HEK293 (cell line): ENCODE data around the gene KLHL35.
A peak's percentile ranks its signal among the peaks of the same experiment; 100 is the strongest.

Experiments used
- CTCF ChIA-PET: fragments of 350-600 bp; formaldehyde crosslinking; extraction: SDS; loops from one replicate; lab custom pipeline; 2021; ENCODE audit warnings: antibody characterized with exemption; lab: Yijun Ruan, JAX
- POLR2A ChIA-PET: fragments of 300-600 bp; formaldehyde crosslinking; extraction: SDS; loops from one replicate; lab custom pipeline; 2020; ENCODE audit warnings: antibody characterized with exemption, inconsistent platforms; lab: Yijun Ruan, JAX
- H3K27ac ChIP-seq: fragments of 200-500 bp; sonication (Bioruptor generic); 2 replicates; pipeline ENCODE4 v1.5.1; 2014; ENCODE audit warnings: low read depth, low read length, control low read depth, inconsistent platforms; ENCODE audit errors: extremely low read depth
- H3K36me3 ChIP-seq, 2 experiments: fragments of 200-500 bp in 1 of 2; sonication (Bioruptor generic) in 1 of 2; 1 replicate in 1 of 2; 2 replicates in 1 of 2; pipeline ENCODE4 v1.5.1; 2014 to 2017; ENCODE audit warnings: inconsistent platforms in 2 of 2, low read length in 2 of 2; ENCODE audit not compliant: control insufficient read depth in 2 of 2, insufficient read depth in 1 of 2
- H3K4me1 ChIP-seq: fragments of 200-500 bp; sonication (Bioruptor generic); 2 replicates; pipeline ENCODE4 v1.5.1; 2014; ENCODE audit warnings: mild to moderate bottlenecking, low read length, inconsistent platforms; ENCODE audit not compliant: control insufficient read depth, insufficient read depth
- H3K4me3 ChIP-seq: 2 replicates; pipeline ENCODE4 v1.5.1; 2011; ENCODE audit warnings: low read depth, mild to moderate bottlenecking, control low read depth, low read length, moderate library complexity
- H3K9me3 ChIP-seq: fragments of 200-500 bp; sonication (Bioruptor generic); 2 replicates; pipeline ENCODE4 v1.5.1; 2014; ENCODE audit warnings: low read depth, low read length, inconsistent platforms; ENCODE audit not compliant: control insufficient read depth, insufficient read depth
- KLF9 ChIP-seq: fragments of 450-650 bp; formaldehyde crosslinking; IDR thresholded peaks from 2 replicates; pipeline ENCODE4 v1.5.1; 2016; ENCODE audit warnings: missing biosample characterization, missing genetic modification characterization, low read depth
- SCRT2 ChIP-seq: fragments of 450-650 bp; formaldehyde crosslinking; IDR thresholded peaks from 2 replicates; pipeline ENCODE4 v1.5.1; 2016; ENCODE audit warnings: missing biosample characterization, missing genetic modification characterization
- ZFHX2 ChIP-seq: fragments of 450-650 bp; formaldehyde crosslinking; conservative IDR thresholded peaks from 2 replicates; pipeline ENCODE4 v1.5.1; 2016; ENCODE audit warnings: missing biosample characterization, missing genetic modification characterization
- ZIC2 ChIP-seq: fragments of 450-650 bp; formaldehyde crosslinking; IDR thresholded peaks from 2 replicates; pipeline ENCODE4 v1.5.1; 2016; ENCODE audit warnings: missing biosample characterization, missing genetic modification characterization
- ZNF133 ChIP-seq: fragments of 450-650 bp; formaldehyde crosslinking; IDR thresholded peaks from 2 replicates; pipeline ENCODE4 v1.5.1; 2016; ENCODE audit warnings: missing biosample characterization, missing genetic modification characterization
- ZNF248 ChIP-seq: fragments of 450-650 bp; formaldehyde crosslinking; IDR thresholded peaks from 2 replicates; pipeline ENCODE4 v1.5.1; 2017; ENCODE audit warnings: missing biosample characterization, missing genetic modification characterization
- ZNF292 ChIP-seq: fragments of 450-650 bp; formaldehyde crosslinking; IDR thresholded peaks from 2 replicates; pipeline ENCODE4 v1.5.1; 2016; ENCODE audit warnings: low read depth, missing biosample characterization, missing genetic modification characterization, borderline replicate concordance
- ZNF513 ChIP-seq: fragments of 450-650 bp; IDR thresholded peaks from 2 replicates; pipeline ENCODE4 v1.5.1; 2018; ENCODE audit warnings: missing biosample characterization, missing genetic modification characterization
- ZNF624 ChIP-seq: fragments of 450-650 bp; formaldehyde crosslinking; IDR thresholded peaks from 2 replicates; pipeline ENCODE4 v1.5.1; 2017; ENCODE audit warnings: missing biosample characterization, missing genetic modification characterization
- ZNF768 ChIP-seq: fragments of 450-650 bp; formaldehyde crosslinking; IDR thresholded peaks from 2 replicates; pipeline ENCODE4 v1.5.1; 2018; ENCODE audit warnings: missing biosample characterization, mild to moderate bottlenecking, missing genetic modification characterization
- ZSCAN18 ChIP-seq: fragments of 450-650 bp; formaldehyde crosslinking; IDR thresholded peaks from 2 replicates; pipeline ENCODE4 v1.5.1; 2016; ENCODE audit warnings: missing biosample characterization, missing genetic modification characterization

The KLHL35 gene

GRCh38 chr11:75432911-75433321, at the start of gene KLHL35:
TSS of gene KLHL35 (minus strand) at chr11:75433203. CDS start at chr11:75430629, 2,574 bp downstream.
- Histone ChIP-seq H3K27ac (no peak within 1 kb of the TSS), H3K4me1 (no peaks in the 10 kb centered on the region), H3K36me3 (no peaks in the 10 kb centered on the region), H3K9me3 (no peaks in the 10 kb centered on the region), H3K4me3 (no peak within 1 kb of the TSS)
- CTCF ChIA-PET = interaction anchor here (0.6 to 3.5 kb wide), 3 partner anchors 13 to 279 kb away, joined by 6 to 20 read pairs (median 10); no protein-coding TSS in a partner anchor
- POLR2A ChIA-PET = no interaction called here
- TF ChIP-seq ZFHX2 (tag by site-specific recombination) = 0 out of 2 replicates have a peak, but pooled peaks have one; percentile 10
- no peak for TF ChIP-seq ZNF513 (tag by site-specific recombination)

GRCh38 chr11:75481922-75482606, 49.1 kb upstream of the KLHL35 start:
- Histone ChIP-seq H3K4me1 (no peaks in the 10 kb centered on the region), H3K4me3 (no peak overlapping the region), H3K9me3 (no peaks in the 10 kb centered on the region), H3K27ac (no peak overlapping the region), H3K36me3 (no peaks in the 10 kb centered on the region)
- ChIA-PET POLR2A (no interaction called here), CTCF (interaction anchor here (0.6 to 2.8 kb wide), 2 partner anchors 37 to 97 kb away, joined by 3 to 11 read pairs; no protein-coding TSS in a partner anchor)
- peak; percentile 55; the same call in 1 of the 2 replicates for TF ChIP-seq SCRT2
- no peak for TF ChIP-seq ZNF624 (tag by site-specific recombination)
- no peak for TF ChIP-seq ZNF292

GRCh38 chr11:75481223-75481921, 48.4 kb upstream of the KLHL35 start:
- TF ChIP-seq ZSCAN18 (tag by site-specific recombination) = no peak
- no peak for TF ChIP-seq ZNF248 (tag by site-specific recombination)
- 0 out of 2 replicates have a peak, but pooled peaks have one; percentile 15 for TF ChIP-seq ZIC2 (tag by site-specific recombination)
- no peak for TF ChIP-seq ZNF133 (tag by site-specific recombination)
- no peak overlapping the region for H3K4me3 ChIP-seq
- ChIA-PET POLR2A (no interaction called here), CTCF (interaction anchor here (0.6 to 2.8 kb wide), 2 partner anchors 36 to 97 kb away, joined by 3 to 11 read pairs; no protein-coding TSS in a partner anchor)
- H3K9me3 ChIP-seq = no peaks in the 10 kb centered on the region
- no peak overlapping the region for H3K27ac ChIP-seq
- no peaks in the 10 kb centered on the region for H3K36me3 ChIP-seq
- no peaks in the 10 kb centered on the region for H3K4me1 ChIP-seq

- TF ChIP-seq KLF9 (tag by site-specific recombination) (no peak), ZNF768 (tag by site-specific recombination) (0 out of 2 replicates have a peak, but pooled peaks have one; percentile 37)
- Histone ChIP-seq H3K27ac (no peak overlapping the region), H3K36me3 (no peaks in the 10 kb centered on the region), H3K9me3 (no peaks in the 10 kb centered on the region), H3K4me1 (no peaks in the 10 kb centered on the region), H3K4me3 (no peak overlapping the region)
- ChIA-PET CTCF (interaction anchor here (2.8 kb wide), 1 partner anchor 35 kb away, joined by 11 read pairs; no protein-coding TSS in a partner anchor), POLR2A (no interaction called here)
Measured at GRCh38 chr11:75480185-75481175, 47.5 kb upstream of the KLHL35 start.
